SK-N-SH treated with all-trans-retinoic acid at 6 μM for 48 hours (cell line): ENCODE measurements around the gene SON.

Experiments
- ARNTL ChIP-seq: fragments of 450-650 bp; formaldehyde crosslinking; IDR thresholded peaks from 2 replicates; pipeline ENCODE4 v1.5.0; 2020; ENCODE audit warnings: low read depth, mild to moderate bottlenecking, moderate library complexity, borderline replicate concordance
- BACH2 ChIP-seq: fragments of 250-450 bp; sonication (Bioruptor Pico); IDR thresholded peaks from 2 replicates; pipeline ENCODE4 v1.9.0; 2021; ENCODE audit warnings: mild to moderate bottlenecking, borderline replicate concordance
- CSDC2 ChIP-seq: fragments of 250-450 bp; sonication (Bioruptor Pico); IDR thresholded peaks from 2 replicates; pipeline ENCODE4 v1.5.0; 2020; ENCODE audit warnings: mild to moderate bottlenecking, moderate library complexity
- RARB ChIP-seq: fragments of 250-450 bp; sonication (Bioruptor Pico); IDR thresholded peaks from 2 replicates; pipeline ENCODE4 v1.8.0; 2021; ENCODE audit warnings: mild to moderate bottlenecking, moderate library complexity
- TCF4 ChIP-seq: fragments of 250-450 bp; sonication (Bioruptor Pico); IDR thresholded peaks from 2 replicates; pipeline ENCODE4 v1.8.0; 2021; ENCODE audit warnings: mild to moderate bottlenecking, moderate library complexity, borderline replicate concordance
- TF ChIP-seq, protein P1 (sequence below): fragments of 250-450 bp; sonication (Bioruptor Pico); IDR thresholded peaks from 2 replicates; pipeline ENCODE4 v1.8.0; 2021; ENCODE audit warnings: low read depth, mild to moderate bottlenecking, moderate library complexity, borderline replicate concordance

GRCh38 chr21:33511639-33512038 is 31.2 kb upstream of the SON start:
- TF ChIP-seq BACH2 (no peak), CSDC2 (CRISPR knock-in tag) (no peak), TCF4 (CRISPR knock-in tag) (no peak), RARB (CRISPR knock-in tag) (no peak), ARNTL (CRISPR knock-in tag) (no peak)
- TF ChIP-seq, protein P1, sequence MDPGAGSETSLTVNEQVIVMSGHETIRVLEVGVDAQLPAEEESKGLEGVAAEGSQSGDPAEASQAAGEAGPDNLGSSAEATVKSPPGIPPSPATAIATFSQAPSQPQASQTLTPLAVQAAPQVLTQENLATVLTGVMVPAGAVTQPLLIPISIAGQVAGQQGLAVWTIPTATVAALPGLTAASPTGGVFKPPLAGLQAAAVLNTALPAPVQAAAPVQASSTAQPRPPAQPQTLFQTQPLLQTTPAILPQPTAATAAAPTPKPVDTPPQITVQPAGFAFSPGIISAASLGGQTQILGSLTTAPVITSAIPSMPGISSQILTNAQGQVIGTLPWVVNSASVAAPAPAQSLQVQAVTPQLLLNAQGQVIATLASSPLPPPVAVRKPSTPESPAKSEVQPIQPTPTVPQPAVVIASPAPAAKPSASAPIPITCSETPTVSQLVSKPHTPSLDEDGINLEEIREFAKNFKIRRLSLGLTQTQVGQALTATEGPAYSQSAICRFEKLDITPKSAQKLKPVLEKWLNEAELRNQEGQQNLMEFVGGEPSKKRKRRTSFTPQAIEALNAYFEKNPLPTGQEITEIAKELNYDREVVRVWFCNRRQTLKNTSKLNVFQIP (CRISPR knock-in tag), result no peak
